CD4-positive, alpha-beta memory T cell (primary cell): ENCODE measurements around the gene CNTN2. TPM values are rescaled to one million over a fixed set of nuclear protein-coding genes. Genes with fewer than 3 reads are reported as not detected.

Experiments
- CTCF ChIA-PET: fragments of 350-600 bp; sonication (Branson Sonifier 250); formaldehyde crosslinking; loops from one replicate; lab custom pipeline; 2021; ENCODE audit warnings: inconsistent platforms; ENCODE audit not compliant: partially characterized antibody; lab: Charles Lee
- POLR2A ChIA-PET: fragments of 350-600 bp; sonication (Branson Sonifier 250); formaldehyde crosslinking; loops from one replicate; lab custom pipeline; 2021; ENCODE audit not compliant: partially characterized antibody; lab: Charles Lee
- DNase-seq, 5 donors: peaks; one replicate each; pipeline versions ENCODE4 v3.0.0 to v3.0.0-alpha.2; 2020 to 2022; ENCODE audit warnings: mixed read lengths in 1 of 5
- H3K27ac ChIP-seq: one replicate; pipeline ENCODE4 v1.7.0; 2013; ENCODE audit warnings: low read depth, low read length
- H3K27me3 ChIP-seq: 2 replicates; pipeline ENCODE4 v1.7.0; 2013; ENCODE audit warnings: mild to moderate bottlenecking, low read length, moderate library complexity; ENCODE audit not compliant: insufficient read depth
- H3K36me3 ChIP-seq: 2 replicates; pipeline ENCODE4 v1.7.0; 2013; ENCODE audit warnings: mild to moderate bottlenecking, low read length, moderate library complexity; ENCODE audit not compliant: insufficient read depth
- H3K4me1 ChIP-seq: 2 replicates; pipeline ENCODE4 v1.7.0; 2013; ENCODE audit warnings: mild to moderate bottlenecking, low read length, moderate library complexity; ENCODE audit not compliant: insufficient read depth
- H3K4me3 ChIP-seq, 2 donors: one replicate each; pipeline ENCODE4 v1.7.0; 2013; ENCODE audit warnings: low read length in 2 of 2, mild to moderate bottlenecking in 1 of 2
- H3K9me3 ChIP-seq, 2 donors: one replicate each; pipeline ENCODE4 v1.7.0; 2013; ENCODE audit warnings: low read length in 2 of 2, control low read depth in 1 of 2; ENCODE audit not compliant: control insufficient read depth in 1 of 2
- H3K27ac Mint-ChIP-seq, 7 donors: one replicate each; pipeline ENCODE4 v1.8.0; 2020 to 2021; ENCODE audit warnings: mixed read lengths in 7 of 7, mild to moderate bottlenecking in 6 of 7, inconsistent platforms in 3 of 7, moderate library complexity in 3 of 7
- H3K27me3 Mint-ChIP-seq, 2 donors: one replicate each; pipeline ENCODE4 v1.8.0; 2020 to 2021; ENCODE audit warnings: mixed read lengths in 2 of 2
- H3K36me3 Mint-ChIP-seq, 2 donors: one replicate each; pipeline ENCODE4 v1.8.0; 2020 to 2021; ENCODE audit warnings: mixed read lengths in 2 of 2, inconsistent platforms in 1 of 2, mild to moderate bottlenecking in 1 of 2
- H3K4me1 Mint-ChIP-seq, 4 donors: one replicate each; pipeline ENCODE4 v1.8.0; 2020 to 2021; ENCODE audit warnings: mixed read lengths in 4 of 4, mild to moderate bottlenecking in 1 of 4
- H3K4me3 Mint-ChIP-seq, 8 donors: one replicate each; pipeline ENCODE4 v1.8.0; 2020 to 2021; ENCODE audit warnings: mixed read lengths in 8 of 8, mild to moderate bottlenecking in 7 of 8, moderate library complexity in 6 of 8, inconsistent platforms in 3 of 8
- H3K9me3 Mint-ChIP-seq, 8 donors: one replicate each; pipeline ENCODE4 v1.8.0; 2020 to 2021; ENCODE audit warnings: mixed read lengths in 8 of 8, mild to moderate bottlenecking in 5 of 8, inconsistent platforms in 3 of 8, moderate library complexity in 1 of 8
- intact Hi-C: fragments of 100-400 bp; cut with micrococcal nuclease; formaldehyde crosslinking; loops from one replicate; pipeline ENCODE4 v1.15.1; 2023
- polyA plus RNA-seq, 2 donors: library from polyadenylated mRNA; unstranded; fragments of 300-500 nt; fragmentation: Illumina TruSeq; gene quantifications; one replicate each; pipeline ENCODE4 v1.2.3, GENCODE V29; 2021
- total RNA-seq, 2 experiments: library from RNA; stranded (reverse); gene quantifications; one replicate each; pipeline ENCODE4 v1.2.3, GENCODE V29; 2021

CNTN2 gene
- total and polyA plus RNA-seq, 4 experiments from 2014 or later, result not detected

DNA sequence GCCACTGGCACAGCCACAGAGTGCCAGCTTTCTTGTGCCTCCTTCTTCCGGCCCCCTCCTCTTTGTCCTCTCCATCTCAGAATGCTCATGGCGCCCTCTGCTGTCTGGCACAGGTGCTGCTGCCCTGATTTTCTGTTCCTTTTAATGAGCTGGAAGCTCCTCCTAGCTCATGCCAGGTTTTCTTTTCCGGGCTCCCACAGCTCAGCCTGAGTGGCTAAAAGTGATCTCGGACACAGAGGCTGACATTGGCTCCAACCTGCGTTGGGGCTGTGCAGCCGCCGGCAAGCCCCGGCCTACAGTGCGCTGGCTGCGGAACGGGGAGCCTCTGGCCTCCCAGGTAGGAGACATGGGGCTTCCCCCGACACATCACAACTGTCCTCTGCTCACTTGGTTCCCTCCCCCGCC is 18.7 kb downstream of the CNTN2 start:
- H3K27me3 Mint-ChIP-seq, result peaks cover 0 to 1% of the 10 kb centered on the region in 2 donors
- H3K36me3 Mint-ChIP-seq, result no peaks in the 10 kb centered on the region
- ChIA-PET CTCF (interaction anchor here (0.6 to 3.3 kb wide), 30 partner anchors 10 to 270 kb away, joined by 3 to 44 read pairs (median 4); partner anchors contain the start of gene CNTN2), POLR2A (interaction anchor here (0.8 kb wide), 1 partner anchor 72 kb away, joined by 4 read pairs; no protein-coding TSS in a partner anchor)
- intact Hi-C loops, result loop anchor here (1.0 kb wide), 2 partner anchors 72 to 86 kb away; no protein-coding TSS in a partner anchor
- no peak overlapping the region for H3K27ac ChIP-seq
- H3K27me3 ChIP-seq, result no peaks in the 10 kb centered on the region
- no peaks in the 10 kb centered on the region for H3K36me3 ChIP-seq
- peaks cover 0 to 2% (median 0%) of the 10 kb centered on the region in 4 donors for H3K4me1 Mint-ChIP-seq
- H3K9me3 ChIP-seq, result no peaks in the 10 kb centered on the region
- H3K4me3 ChIP-seq, result no peak overlapping the region
- H3K4me1 ChIP-seq, result no peaks in the 10 kb centered on the region
- H3K4me3 Mint-ChIP-seq, result peak overlapping the region in 1 of 8 donors; percentile 36
- no peak overlapping the region for H3K27ac Mint-ChIP-seq
- DNase-seq, result peak; percentile 59 to 66 (median 63)
- H3K9me3 Mint-ChIP-seq, result no peaks in the 10 kb centered on the region

DNA sequence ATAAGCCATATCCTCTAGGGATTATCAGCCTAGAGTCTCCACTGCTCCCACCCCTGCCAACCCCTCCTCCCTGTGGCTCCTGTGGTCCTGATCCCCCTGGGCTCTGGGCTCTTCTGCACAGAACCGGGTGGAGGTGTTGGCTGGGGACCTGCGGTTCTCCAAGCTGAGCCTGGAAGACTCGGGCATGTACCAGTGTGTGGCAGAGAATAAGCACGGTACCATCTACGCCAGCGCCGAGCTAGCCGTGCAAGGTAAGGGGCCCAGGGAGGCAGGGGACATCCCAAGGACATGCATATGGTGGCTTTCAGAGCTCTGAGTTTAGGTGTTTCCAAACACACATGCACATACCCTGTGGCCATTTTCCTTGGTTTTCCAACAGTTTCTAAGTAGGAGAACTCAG is 19.3 kb downstream of the CNTN2 start:
- no peak overlapping the region for H3K27ac Mint-ChIP-seq
- H3K36me3 Mint-ChIP-seq, result no peaks in the 10 kb centered on the region
- no peaks in the 10 kb centered on the region for H3K9me3 ChIP-seq
- H3K36me3 ChIP-seq, result no peaks in the 10 kb centered on the region
- H3K4me3 Mint-ChIP-seq, result no peak overlapping the region
- POLR2A ChIA-PET, result interaction anchor here (0.8 kb wide), 1 partner anchor 73 kb away, joined by 4 read pairs; no protein-coding TSS in a partner anchor
- intact Hi-C loops, result no loop called here
- DNase-seq, result no peak
- no peaks in the 10 kb centered on the region for H3K27me3 ChIP-seq
- peaks cover 0 to 2% (median 0%) of the 10 kb centered on the region in 4 donors for H3K4me1 Mint-ChIP-seq
- H3K27ac ChIP-seq, result no peak overlapping the region
- CTCF ChIA-PET, result interaction anchor here (0.6 to 3.3 kb wide), 19 partner anchors 10 to 195 kb away, joined by 3 to 44 read pairs (median 5); partner anchors contain the start of gene CNTN2
- no peak overlapping the region for H3K4me3 ChIP-seq
- peaks cover 0 to 1% of the 10 kb centered on the region in 2 donors for H3K27me3 Mint-ChIP-seq
- no peaks in the 10 kb centered on the region for H3K4me1 ChIP-seq
- no peaks in the 10 kb centered on the region for H3K9me3 Mint-ChIP-seq

DNA sequence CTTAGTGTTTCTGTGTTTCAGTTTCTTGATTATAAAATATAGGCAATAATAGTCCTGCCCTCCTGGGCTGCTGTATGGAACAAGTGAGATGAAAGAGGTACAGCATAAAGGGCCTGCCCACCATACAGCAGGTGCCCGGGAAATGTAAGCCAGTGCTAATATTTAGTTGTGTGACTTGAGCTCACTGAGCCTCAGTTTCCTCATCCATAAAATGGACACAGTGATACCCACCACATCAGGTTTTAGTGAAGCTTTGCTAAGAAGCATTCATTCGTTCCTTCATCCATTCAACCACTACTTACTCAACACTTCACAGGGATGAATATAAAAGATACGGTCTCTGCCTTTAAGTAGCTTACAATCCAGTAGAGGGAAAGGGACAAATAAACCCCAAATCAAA is 19.9 kb downstream of the CNTN2 start:
- H3K4me1 Mint-ChIP-seq, result peaks cover 0 to 2% (median 0%) of the 10 kb centered on the region in 4 donors
- POLR2A ChIA-PET, result no interaction called here
- intact Hi-C loops, result no loop called here

DNA sequence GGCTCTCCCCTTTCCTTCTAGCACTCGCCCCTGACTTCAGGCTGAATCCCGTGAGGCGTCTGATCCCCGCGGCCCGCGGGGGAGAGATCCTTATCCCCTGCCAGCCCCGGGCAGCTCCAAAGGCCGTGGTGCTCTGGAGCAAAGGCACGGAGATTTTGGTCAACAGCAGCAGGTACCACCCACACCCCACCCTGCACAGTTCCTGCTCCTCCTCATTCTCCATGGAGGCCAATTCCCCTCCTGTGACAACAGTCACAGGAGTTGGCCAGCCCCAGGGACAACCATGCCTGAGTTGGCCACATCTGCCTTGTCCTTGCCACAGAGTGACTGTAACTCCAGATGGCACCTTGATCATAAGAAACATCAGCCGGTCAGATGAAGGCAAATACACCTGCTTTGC is 21.3 kb downstream of the CNTN2 start:
- no peak overlapping the region for H3K27ac ChIP-seq

More for the DNA sequence above, 19.9 kb downstream of the CNTN2 start:
- no peak for DNase-seq
- Mint-ChIP-seq H3K27ac (no peak overlapping the region), H3K27me3 (no peaks in the 10 kb centered on the region), H3K36me3 (no peaks in the 10 kb centered on the region), H3K4me3 (no peak overlapping the region), H3K9me3 (no peaks in the 10 kb centered on the region)
- H3K4me1 ChIP-seq, result no peaks in the 10 kb centered on the region
- H3K9me3 ChIP-seq, result no peaks in the 10 kb centered on the region
- CTCF ChIA-PET, result interaction anchor here (0.6 to 3.3 kb wide), 15 partner anchors 10 to 1409 kb away, joined by 3 to 44 read pairs (median 4); no protein-coding TSS in a partner anchor
- no peaks in the 10 kb centered on the region for H3K36me3 ChIP-seq
- no peak overlapping the region for H3K27ac ChIP-seq
- no peaks in the 10 kb centered on the region for H3K27me3 ChIP-seq
- no peak overlapping the region for H3K4me3 ChIP-seq

DNA sequence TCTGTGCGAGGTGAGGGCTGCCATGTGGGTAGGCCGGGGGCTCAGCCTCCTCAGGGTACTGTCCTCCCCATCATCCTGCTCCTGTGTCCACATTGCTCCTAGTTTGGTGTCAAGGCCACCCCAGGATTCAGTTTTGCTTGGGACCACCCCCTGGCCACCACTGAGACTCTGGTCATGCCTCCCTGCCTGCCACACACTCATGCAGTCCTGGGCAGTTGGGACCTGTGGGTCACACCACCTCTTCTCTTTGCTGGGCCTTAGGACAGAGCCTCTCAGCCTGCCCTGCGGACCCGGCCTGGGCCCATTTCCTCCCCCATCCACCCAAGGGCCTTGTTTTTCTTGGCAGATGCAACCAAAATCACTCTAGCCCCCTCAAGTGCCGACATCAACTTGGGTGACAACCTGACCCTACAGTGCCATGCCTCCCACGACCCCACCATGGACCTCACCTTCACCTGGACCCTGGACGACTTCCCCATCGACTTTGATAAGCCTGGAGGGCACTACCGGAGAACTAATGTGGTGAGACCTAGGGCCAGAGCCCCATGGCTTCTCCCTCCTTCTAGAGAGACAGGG is 21.8 kb downstream of the CNTN2 start:
- H3K27me3 ChIP-seq, result no peaks in the 10 kb centered on the region
- CTCF ChIA-PET, result no interaction called here

More for the DNA sequence above, 21.3 kb downstream of the CNTN2 start:
- no peak overlapping the region for H3K4me3 Mint-ChIP-seq
- DNase-seq, result no peak
- Histone ChIP-seq H3K4me3 (no peak overlapping the region), H3K27me3 (no peaks in the 10 kb centered on the region), H3K36me3 (no peaks in the 10 kb centered on the region), H3K9me3 (no peaks in the 10 kb centered on the region), H3K4me1 (no peaks in the 10 kb centered on the region)
- peaks cover 0 to 2% (median 0%) of the 10 kb centered on the region in 4 donors for H3K4me1 Mint-ChIP-seq
- H3K9me3 Mint-ChIP-seq, result no peaks in the 10 kb centered on the region
- no peaks in the 10 kb centered on the region for H3K27me3 Mint-ChIP-seq
- H3K36me3 Mint-ChIP-seq, result no peaks in the 10 kb centered on the region
- CTCF ChIA-PET, result no interaction called here
- intact Hi-C loops, result no loop called here
- POLR2A ChIA-PET, result no interaction called here
- no peak overlapping the region for H3K27ac Mint-ChIP-seq

DNA sequence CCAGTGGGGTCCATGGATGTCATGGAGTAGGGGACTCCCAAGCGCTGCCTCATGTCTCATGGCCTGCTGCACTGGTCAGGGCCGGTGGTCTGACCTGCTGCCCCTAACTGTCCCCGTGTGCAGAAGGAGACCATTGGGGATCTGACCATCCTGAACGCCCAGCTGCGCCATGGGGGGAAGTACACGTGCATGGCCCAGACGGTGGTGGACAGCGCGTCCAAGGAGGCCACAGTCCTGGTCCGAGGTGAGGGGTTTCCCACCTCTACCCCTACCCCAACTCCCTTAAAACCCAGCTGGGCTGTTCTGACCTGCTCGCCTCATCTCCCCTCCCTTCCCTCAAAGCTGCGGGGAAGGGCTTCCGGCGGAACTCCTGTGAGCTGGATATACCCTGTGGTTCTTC is 22.7 kb downstream of the CNTN2 start:
- CTCF ChIA-PET, result no interaction called here
- POLR2A ChIA-PET, result no interaction called here
- Histone ChIP-seq H3K27me3 (no peaks in the 10 kb centered on the region), H3K9me3 (no peaks in the 10 kb centered on the region), H3K27ac (no peak overlapping the region), H3K36me3 (no peaks in the 10 kb centered on the region), H3K4me3 (no peak overlapping the region), H3K4me1 (no peaks in the 10 kb centered on the region)
- Mint-ChIP-seq H3K9me3 (no peaks in the 10 kb centered on the region), H3K4me3 (no peak overlapping the region), H3K27ac (no peak overlapping the region), H3K27me3 (no peaks in the 10 kb centered on the region), H3K4me1 (peaks cover 0 to 2% (median 0%) of the 10 kb centered on the region in 4 donors), H3K36me3 (no peaks in the 10 kb centered on the region)
- intact Hi-C loops, result no loop called here
- DNase-seq, result no peak

More for the DNA sequence above, 21.8 kb downstream of the CNTN2 start:
- Mint-ChIP-seq H3K36me3 (no peaks in the 10 kb centered on the region), H3K4me1 (peaks cover 0 to 2% (median 0%) of the 10 kb centered on the region in 4 donors), H3K9me3 (no peaks in the 10 kb centered on the region), H3K27ac (no peak overlapping the region), H3K4me3 (no peak overlapping the region), H3K27me3 (no peaks in the 10 kb centered on the region)
- H3K4me3 ChIP-seq, result no peak overlapping the region
- H3K36me3 ChIP-seq, result no peaks in the 10 kb centered on the region
- no peak for DNase-seq
- no peaks in the 10 kb centered on the region for H3K4me1 ChIP-seq
- no peak overlapping the region for H3K27ac ChIP-seq
- POLR2A ChIA-PET, result no interaction called here
- intact Hi-C loops, result no loop called here
- no peaks in the 10 kb centered on the region for H3K9me3 ChIP-seq

DNA sequence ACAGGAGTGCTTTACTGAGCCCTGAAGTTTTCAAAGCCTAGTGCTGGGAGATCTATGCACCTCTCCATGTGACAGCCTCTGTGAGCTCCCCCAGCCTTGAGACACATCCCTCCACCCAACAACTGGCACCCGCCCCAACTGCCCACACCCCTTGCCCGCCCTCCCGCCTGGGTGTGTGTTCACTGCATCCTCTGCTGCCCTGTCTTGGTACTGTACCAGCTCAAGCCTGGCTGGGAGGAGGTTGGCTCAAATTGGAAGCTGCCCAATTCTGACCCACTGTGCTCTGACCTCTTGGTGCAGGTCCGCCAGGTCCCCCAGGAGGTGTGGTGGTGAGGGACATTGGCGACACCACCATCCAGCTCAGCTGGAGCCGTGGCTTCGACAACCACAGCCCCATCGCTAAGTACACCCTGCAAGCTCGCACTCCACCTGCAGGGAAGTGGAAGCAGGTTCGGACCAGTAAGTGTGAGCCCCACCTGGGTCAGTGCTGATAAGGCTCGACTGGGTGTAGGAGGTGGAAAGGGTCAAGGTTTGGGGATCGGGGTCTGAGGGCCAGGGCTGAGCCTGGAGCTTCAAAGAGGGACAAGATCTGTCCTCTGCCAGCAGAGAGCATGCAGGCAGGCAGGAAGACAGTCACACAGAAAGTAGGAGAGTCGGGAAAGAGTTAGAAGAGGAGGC is 23.3 kb downstream of the CNTN2 start:
- Histone ChIP-seq H3K27me3 (no peaks in the 10 kb centered on the region), H3K4me1 (no peaks in the 10 kb centered on the region), H3K4me3 (no peak overlapping the region), H3K9me3 (no peaks in the 10 kb centered on the region), H3K36me3 (no peaks in the 10 kb centered on the region), H3K27ac (no peak overlapping the region)
- ChIA-PET CTCF (no interaction called here), POLR2A (no interaction called here)
- intact Hi-C loops, result no loop called here
- Mint-ChIP-seq H3K27ac (no peak overlapping the region), H3K36me3 (no peaks in the 10 kb centered on the region), H3K4me1 (peaks cover 0 to 2% (median 0%) of the 10 kb centered on the region in 4 donors), H3K27me3 (no peaks in the 10 kb centered on the region), H3K4me3 (no peak overlapping the region), H3K9me3 (no peaks in the 10 kb centered on the region)
- DNase-seq, result no peak
